GM13976 (cell line): Measurements from ENCODE around the gene GSG1L.

ENCODE experiments used
- DNase-seq: peaks from one replicate; pipeline ENCODE4 v3.0.0; 2012; ENCODE audit warnings: low spot score
- CTCF ChIP-seq: IDR thresholded peaks from 2 replicates; pipeline ENCODE4 v1.5.1; 2012; ENCODE audit warnings: borderline replicate concordance, mild to moderate bottlenecking; ENCODE audit not compliant: insufficient read depth; ENCODE audit errors: extremely low read depth, missing control alignments, control extremely low read depth
- in situ Hi-C: fragments of 300-500 bp; cut with MboI; formaldehyde crosslinking; loops from one replicate; pipeline ENCODE4 v1.12.0; 2022; ENCODE audit warnings: low sequenced_read_pairs, mixed read lengths, inconsistent platforms; ENCODE audit not compliant: unreplicated experiment

The GSG1L gene

GRCh38 chr16:27776556-27777225, 286.8 kb downstream of the GSG1L start:
- no peak for TF ChIP-seq CTCF
- in situ Hi-C loops, result no loop called here
- no peak for DNase-seq

DNA sequence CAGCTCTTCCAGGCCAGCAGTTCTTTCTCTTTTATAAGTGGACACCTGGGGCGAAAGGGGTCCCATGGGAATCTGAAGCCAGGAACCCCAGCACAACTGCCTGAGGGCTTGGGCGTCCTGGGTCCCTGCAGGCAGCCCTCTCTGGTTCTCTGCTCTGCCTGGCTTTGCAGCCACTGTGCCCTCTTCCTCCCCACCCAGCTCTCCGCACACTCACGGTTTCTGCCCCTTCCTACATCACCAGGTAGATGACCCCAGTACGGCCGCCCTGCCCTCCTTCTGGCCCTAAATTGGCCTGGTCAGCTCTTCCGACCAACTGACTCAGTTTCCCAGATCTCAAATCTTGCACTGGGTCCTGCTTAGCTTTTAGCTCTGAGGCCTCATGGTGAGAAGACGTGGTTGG, 288.3 kb downstream of the GSG1L start:
- in situ Hi-C loops, result no loop called here
- no peak for TF ChIP-seq CTCF

GRCh38 chr16:27774779-27775178, 288.7 kb downstream of the GSG1L start:
- in situ Hi-C loops, result no loop called here
- TF ChIP-seq CTCF, result no peak
- DNase-seq, result no peak

More for the DNA sequence above, 288.3 kb downstream of the GSG1L start:
- DNase-seq, result no peak

DNA sequence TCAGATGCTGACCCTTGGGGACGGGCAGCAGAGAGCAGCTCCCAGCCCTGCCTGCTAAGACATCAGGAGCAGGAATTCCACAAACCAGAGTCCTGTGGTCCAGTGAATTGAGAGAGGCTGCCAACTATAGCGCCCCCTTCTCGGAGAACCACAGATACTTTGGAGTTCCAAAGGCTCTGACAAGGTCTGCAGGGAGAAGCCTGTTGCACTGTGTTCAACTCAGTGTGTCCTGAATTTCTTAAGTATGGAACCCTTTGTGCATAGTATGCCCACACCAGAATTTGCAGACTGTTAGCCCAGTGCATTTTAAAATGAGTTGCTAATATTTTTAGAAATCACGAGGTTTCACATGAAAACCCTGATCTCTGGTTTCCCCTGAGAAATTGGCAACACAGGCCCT, 290.2 kb downstream of the GSG1L start:
- no peak for DNase-seq
- TF ChIP-seq CTCF, result no peak
- in situ Hi-C loops, result no loop called here

GRCh38 chr16:27772093-27772825, 291.3 kb downstream of the GSG1L start:
- TF ChIP-seq CTCF, result no peak
- in situ Hi-C loops, result no loop called here
- DNase-seq, result no peak

- in situ Hi-C loops, result no loop called here
- no peak for TF ChIP-seq CTCF
- DNase-seq, result no peak
Observed at GRCh38 chr16:27771201-27771910, 292.2 kb downstream of the GSG1L start.
